ENCODE data around the gene MRPS10. TPM values are rescaled to one million over a fixed set of nuclear protein-coding genes. Genes with fewer than 3 reads are reported as not detected.

The MRPS10 gene
- total RNA-seq, 2 donors from 2014 or later: 27.9 to 52.4 TPM

GRCh38 chr6:42250274-42250931 lies 32.7 kb upstream of the MRPS10 start:
- Histone ChIP-seq H3K4me3 (no peak overlapping the region), H3K9me3 (no peaks in the 10 kb centered on the region), H3K4me1 (peaks cover 0 to 46% of the 10 kb centered on the region in 2 donors), H3K36me3 (no peaks in the 10 kb centered on the region), H3K27me3 (no peaks in the 10 kb centered on the region), H3K27ac (no peak overlapping the region)
- DNase-seq (ENCODE audit: low spot score): no peak
- no peak for TF ChIP-seq CTCF (IDR thresholded peaks at IDR 0.05)

- no peaks in the 10 kb centered on the region for H3K9me3 ChIP-seq
- peaks cover 0 to 42% of the 10 kb centered on the region in 2 donors for H3K4me1 ChIP-seq
- no peak for TF ChIP-seq CTCF (IDR thresholded peaks at IDR 0.05)
- no peaks in the 10 kb centered on the region for H3K36me3 ChIP-seq
- H3K27ac ChIP-seq: no peak overlapping the region
- no peak overlapping the region for H3K4me3 ChIP-seq
- no peaks in the 10 kb centered on the region for H3K27me3 ChIP-seq
- no peak for DNase-seq (ENCODE audit: low spot score)
These were observed 31.6 kb upstream of the MRPS10 start for GRCh38 chr6:42249279-42249678.

- DNase-seq (ENCODE audit: low spot score): no peak
- no peak overlapping the region for H3K27ac ChIP-seq
- peaks cover 0 to 5% of the 10 kb centered on the region in 2 donors for H3K4me1 ChIP-seq
- no peak overlapping the region for H3K4me3 ChIP-seq
- no peaks in the 10 kb centered on the region for H3K27me3 ChIP-seq
- no peaks in the 10 kb centered on the region for H3K36me3 ChIP-seq
- no peak for TF ChIP-seq CTCF (IDR thresholded peaks at IDR 0.05)
- no peaks in the 10 kb centered on the region for H3K9me3 ChIP-seq
These were observed 25.4 kb upstream of the MRPS10 start for GRCh38 chr6:42243046-42243445.

GRCh38 chr6:42241915-42242314 lies 24.3 kb upstream of the MRPS10 start:
- H3K9me3 ChIP-seq: no peaks in the 10 kb centered on the region
- no peak overlapping the region for H3K27ac ChIP-seq
- no peak overlapping the region for H3K4me3 ChIP-seq
- H3K4me1 ChIP-seq: peaks cover 0 to 10% of the 10 kb centered on the region in 2 donors
- H3K36me3 ChIP-seq: no peaks in the 10 kb centered on the region
- no peaks in the 10 kb centered on the region for H3K27me3 ChIP-seq
- no peak for DNase-seq (ENCODE audit: low spot score)
- TF ChIP-seq CTCF (IDR thresholded peaks at IDR 0.05): no peak

- DNase-seq (ENCODE audit: low spot score): no peak
- Histone ChIP-seq H3K36me3 (no peaks in the 10 kb centered on the region), H3K27ac (no peak overlapping the region), H3K4me1 (peaks cover 0 to 12% of the 10 kb centered on the region in 2 donors), H3K9me3 (no peaks in the 10 kb centered on the region), H3K27me3 (no peaks in the 10 kb centered on the region), H3K4me3 (no peak overlapping the region)
- TF ChIP-seq CTCF (IDR thresholded peaks at IDR 0.05): no peak
These were observed 22.2 kb upstream of the MRPS10 start for GRCh38 chr6:42239736-42240375.

Measured in right atrium auricular region (tissue), 2 donors.